Fibroblast of pulmonary artery (primary cell): ENCODE results near the gene SLC2A6.

Source experiments
- DNase-seq: peaks from one replicate; pipeline ENCODE4 v3.0.0-alpha.2; 2010; ENCODE audit warnings: low read depth
- H3K4me3 ChIP-seq: replicated peaks from 2 replicates; pipeline ENCODE4 v1.5.1; 2011; ENCODE audit warnings: low read depth, mild to moderate bottlenecking, control low read depth, low read length, moderate library complexity
- CTCF ChIP-seq: IDR thresholded peaks from 2 replicates; pipeline ENCODE4 v1.5.1; 2011; ENCODE audit warnings: mild to moderate bottlenecking, control low read depth, low read length, inconsistent platforms; ENCODE audit errors: missing control alignments

SLC2A6 gene

GRCh38 chr9:133433351-133433843 is 45.5 kb downstream of the SLC2A6 start:
- no peak overlapping the region for H3K4me3 ChIP-seq
- no peak for TF ChIP-seq CTCF

GRCh38 chr9:133430244-133430643 is 48.7 kb downstream of the SLC2A6 start:
- no peak for TF ChIP-seq CTCF
- no peak overlapping the region for H3K4me3 ChIP-seq
- DNase-seq = no peak

More at GRCh38 chr9:133433351-133433843, 45.5 kb downstream of the SLC2A6 start:
- no peak for DNase-seq

GRCh38 chr9:133429641-133430161 is 49.2 kb downstream of the SLC2A6 start:
- peak; percentile 39 for TF ChIP-seq CTCF
- no peak overlapping the region for H3K4me3 ChIP-seq
- peak; percentile 19 for DNase-seq

- no peak for DNase-seq
- H3K4me3 ChIP-seq = no peak overlapping the region
- TF ChIP-seq CTCF = no peak
Measured at GRCh38 chr9:133429214-133429613, 49.7 kb downstream of the SLC2A6 start.

- TF ChIP-seq CTCF = no peak
- no peak for DNase-seq
- no peak overlapping the region for H3K4me3 ChIP-seq
Measured at GRCh38 chr9:133428617-133429101, 50.2 kb downstream of the SLC2A6 start.

GRCh38 chr9:133427658-133428348 is 51.1 kb downstream of the SLC2A6 start:
- TF ChIP-seq CTCF = no peak
- no peak for DNase-seq
- no peak overlapping the region for H3K4me3 ChIP-seq
